Measurements from ENCODE around the gene CALB2. TPM values are rescaled to one million over a fixed set of nuclear protein-coding genes. Genes with fewer than 3 reads are reported as not detected.

Gene CALB2
- total and polyA plus RNA-seq, 2 donors (not counting 1 experiment from before 2014, with no cell fraction given): not detected

- 73% methylated on average over 8 of the region's 10 CpGs for WGBS (ENCODE audit: insufficient coverage)
- no peak for ATAC-seq (ENCODE audit: low read depth)
- H3K4me3 Mint-ChIP-seq: no peak overlapping the region
- no peak overlapping the region for H3K27ac Mint-ChIP-seq
- H3K27ac ChIP-seq (ENCODE audit: low read length in 2 of 2): no peak overlapping the region
- no peak overlapping the region for H3K4me2 ChIP-seq (replicated peaks; ENCODE audit: low read depth, low read length, poor library complexity, severe bottlenecking)
- no peaks in the 10 kb centered on the region for H3K4me1 ChIP-seq (ENCODE audit: control insufficient read depth in 2 of 2, insufficient read depth in 2 of 2, low read length in 2 of 2)
- H3K9me3 ChIP-seq (ENCODE audit: control extremely low read depth in 1 of 3, control insufficient read depth in 2 of 3, insufficient read depth in 1 of 3, low read length in 2 of 3): no peaks in the 10 kb centered on the region
- H2AFZ ChIP-seq (ENCODE audit: insufficient read depth, low read depth, low read length, poor library complexity, severe bottlenecking): no peak overlapping the region
- ChIA-PET POLR2A (no interaction called here), CTCF (no interaction called here)
- DNase-seq: no peak
- no peaks in the 10 kb centered on the region for H3K27me3 ChIP-seq (replicated peaks in 1 of 4; ENCODE audit: control extremely low read depth in 1 of 4, control insufficient read depth in 3 of 4, insufficient read depth in 4 of 4, low read length in 3 of 4)
- no peaks in the 10 kb centered on the region for H4K20me1 ChIP-seq (ENCODE audit: control insufficient read depth, insufficient read depth, low read length, poor library complexity, severe bottlenecking)
- intact Hi-C loops (cut with micrococcal nuclease): no loop called here
- no peaks in the 10 kb centered on the region for H3K4me1 Mint-ChIP-seq
- no peak overlapping the region for H3K9ac ChIP-seq (ENCODE audit: low read length)
- no peaks in the 10 kb centered on the region for H3K79me2 ChIP-seq (ENCODE audit: control insufficient read depth, insufficient read depth, low read length)
- TF ChIP-seq, protein P1, sequence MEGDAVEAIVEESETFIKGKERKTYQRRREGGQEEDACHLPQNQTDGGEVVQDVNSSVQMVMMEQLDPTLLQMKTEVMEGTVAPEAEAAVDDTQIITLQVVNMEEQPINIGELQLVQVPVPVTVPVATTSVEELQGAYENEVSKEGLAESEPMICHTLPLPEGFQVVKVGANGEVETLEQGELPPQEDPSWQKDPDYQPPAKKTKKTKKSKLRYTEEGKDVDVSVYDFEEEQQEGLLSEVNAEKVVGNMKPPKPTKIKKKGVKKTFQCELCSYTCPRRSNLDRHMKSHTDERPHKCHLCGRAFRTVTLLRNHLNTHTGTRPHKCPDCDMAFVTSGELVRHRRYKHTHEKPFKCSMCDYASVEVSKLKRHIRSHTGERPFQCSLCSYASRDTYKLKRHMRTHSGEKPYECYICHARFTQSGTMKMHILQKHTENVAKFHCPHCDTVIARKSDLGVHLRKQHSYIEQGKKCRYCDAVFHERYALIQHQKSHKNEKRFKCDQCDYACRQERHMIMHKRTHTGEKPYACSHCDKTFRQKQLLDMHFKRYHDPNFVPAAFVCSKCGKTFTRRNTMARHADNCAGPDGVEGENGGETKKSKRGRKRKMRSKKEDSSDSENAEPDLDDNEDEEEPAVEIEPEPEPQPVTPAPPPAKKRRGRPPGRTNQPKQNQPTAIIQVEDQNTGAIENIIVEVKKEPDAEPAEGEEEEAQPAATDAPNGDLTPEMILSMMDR (IDR thresholded peaks at IDR 0.05): no peak
- no peak for TF ChIP-seq EZH2 (IDR thresholded peaks at IDR 0.05; ENCODE audit: borderline replicate concordance, insufficient read depth, low read depth, low read length, poor library complexity, severe bottlenecking)
- no peaks in the 10 kb centered on the region for H3K9me3 Mint-ChIP-seq (ENCODE audit: insufficient read depth)
- peaks cover 10% of the 10 kb centered on the region for H3K27me3 Mint-ChIP-seq
- H3K4me3 ChIP-seq (ENCODE audit: control extremely low read depth in 1 of 5, extremely low read depth in 1 of 5, insufficient read depth in 1 of 5, low read depth in 2 of 5, low read length in 4 of 5): no peak overlapping the region
- no peaks in the 10 kb centered on the region for H3K36me3 ChIP-seq (replicated peaks in 1 of 2; ENCODE audit: control extremely low read depth in 1 of 2, control insufficient read depth in 1 of 2, extremely low read depth in 1 of 2, insufficient read depth in 2 of 2, low read length in 1 of 2)
These were observed 13.5 kb upstream of the CALB2 start for GRCh38 chr16:71345031-71345430.

DNA sequence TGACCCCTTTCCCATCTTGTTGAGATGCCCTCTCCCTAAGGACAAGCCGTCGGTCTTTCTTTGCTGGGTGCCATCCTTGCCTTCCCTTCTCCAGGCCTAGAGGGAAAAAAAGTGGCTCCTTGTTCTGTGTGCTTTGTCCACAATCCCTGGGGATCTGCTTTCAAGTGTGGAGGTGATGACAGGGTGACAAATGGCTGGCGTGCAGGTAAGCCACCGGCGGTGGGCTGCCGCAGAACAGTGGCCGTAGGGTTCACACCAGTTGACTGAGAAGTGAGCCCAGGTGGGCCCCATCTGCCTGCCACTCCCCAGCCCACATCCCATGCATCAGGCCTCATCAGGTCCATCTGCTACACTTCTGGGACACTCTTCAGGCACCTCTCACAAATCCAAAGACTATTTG, 11.4 kb upstream of the CALB2 start:
- Histone ChIP-seq H3K9me3 (ENCODE audit: control extremely low read depth in 1 of 3, control insufficient read depth in 2 of 3, insufficient read depth in 1 of 3, low read length in 2 of 3) (no peaks in the 10 kb centered on the region), H2AFZ (ENCODE audit: insufficient read depth, low read depth, low read length, poor library complexity, severe bottlenecking) (no peak overlapping the region), H3K27me3 (replicated peaks in 1 of 4; ENCODE audit: control extremely low read depth in 1 of 4, control insufficient read depth in 3 of 4, insufficient read depth in 4 of 4, low read length in 3 of 4) (no peaks in the 10 kb centered on the region), H3K36me3 (replicated peaks in 1 of 2; ENCODE audit: control extremely low read depth in 1 of 2, control insufficient read depth in 1 of 2, extremely low read depth in 1 of 2, insufficient read depth in 2 of 2, low read length in 1 of 2) (no peaks in the 10 kb centered on the region), H4K20me1 (ENCODE audit: control insufficient read depth, insufficient read depth, low read length, poor library complexity, severe bottlenecking) (no peaks in the 10 kb centered on the region), H3K4me2 (replicated peaks; ENCODE audit: low read depth, low read length, poor library complexity, severe bottlenecking) (no peak overlapping the region), H3K4me3 (ENCODE audit: control extremely low read depth in 1 of 5, extremely low read depth in 1 of 5, insufficient read depth in 1 of 5, low read depth in 2 of 5, low read length in 4 of 5) (no peak overlapping the region), H3K4me1 (ENCODE audit: control insufficient read depth in 2 of 2, insufficient read depth in 2 of 2, low read length in 2 of 2) (no peaks in the 10 kb centered on the region), H3K27ac (ENCODE audit: low read length in 2 of 2) (no peak overlapping the region), H3K79me2 (ENCODE audit: control insufficient read depth, insufficient read depth, low read length) (no peaks in the 10 kb centered on the region), H3K9ac (ENCODE audit: low read length) (no peak overlapping the region)
- Mint-ChIP-seq H3K4me3 (no peak overlapping the region), H3K27ac (no peak overlapping the region), H3K27me3 (peaks cover 14% of the 10 kb centered on the region), H3K9me3 (ENCODE audit: insufficient read depth) (no peaks in the 10 kb centered on the region), H3K4me1 (no peaks in the 10 kb centered on the region)
- ChIA-PET CTCF (no interaction called here), POLR2A (no interaction called here)
- intact Hi-C loops (cut with micrococcal nuclease): no loop called here
- TF ChIP-seq, protein P1 (IDR thresholded peaks at IDR 0.05): no peak
- no peak for TF ChIP-seq EZH2 (IDR thresholded peaks at IDR 0.05; ENCODE audit: borderline replicate concordance, insufficient read depth, low read depth, low read length, poor library complexity, severe bottlenecking)
- ATAC-seq (ENCODE audit: low read depth) (no peak), DNase-seq (no peak)
- WGBS (ENCODE audit: insufficient coverage): 93% methylated on average over 5 of the region's 7 CpGs
